LNCAP (cell line): ENCODE results near the gene TINAGL1.
A peak's percentile ranks its signal among the peaks of the same experiment; 100 is the strongest.

ENCODE experiments used
- TF ChIP-seq, protein P1 (sequence below): fragments of 450-650 bp; IDR thresholded peaks from 2 replicates; pipeline ENCODE4 v1.5.1; 2017; ENCODE audit warnings: mild to moderate bottlenecking

Gene TINAGL1

DNA sequence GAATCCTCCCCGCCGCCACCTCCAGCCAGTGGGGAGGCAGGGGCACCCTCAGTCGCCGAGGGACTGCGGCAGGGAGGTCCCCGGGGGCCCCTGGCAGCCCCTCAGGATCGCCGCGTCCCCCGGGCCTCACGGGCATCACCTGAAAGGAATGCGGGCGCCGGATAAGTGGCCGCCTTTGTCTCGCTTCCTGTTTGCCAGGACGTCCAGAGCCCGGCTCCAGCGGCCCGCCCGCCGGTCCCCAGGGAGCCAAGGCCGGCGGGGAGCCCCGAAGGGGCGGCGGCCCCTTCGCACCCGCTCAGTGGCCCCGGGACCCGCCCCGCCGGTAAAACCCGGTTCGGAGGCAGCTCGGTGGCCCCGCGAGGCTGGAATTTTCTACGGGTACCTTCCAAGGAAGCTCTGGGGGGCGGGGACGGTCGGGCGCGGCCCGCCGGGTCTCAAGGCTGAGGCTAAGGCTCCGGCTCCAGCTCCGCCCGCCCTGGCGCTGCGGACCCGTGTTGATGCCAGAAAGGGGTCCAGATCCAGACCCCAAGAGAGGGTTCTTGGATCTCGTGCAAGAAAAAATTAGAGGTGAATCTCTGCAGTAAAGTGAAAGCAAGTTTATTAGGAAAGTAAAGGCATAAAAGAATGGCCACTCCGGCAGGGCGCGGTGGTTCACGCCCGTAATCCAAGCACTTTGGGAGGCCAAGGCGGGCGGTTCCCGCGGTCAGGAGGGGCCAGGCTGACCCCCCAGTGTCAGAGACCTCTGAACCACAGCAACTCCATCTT, 12.6 kb downstream of the TINAGL1 start:
- TF ChIP-seq, protein P1, sequence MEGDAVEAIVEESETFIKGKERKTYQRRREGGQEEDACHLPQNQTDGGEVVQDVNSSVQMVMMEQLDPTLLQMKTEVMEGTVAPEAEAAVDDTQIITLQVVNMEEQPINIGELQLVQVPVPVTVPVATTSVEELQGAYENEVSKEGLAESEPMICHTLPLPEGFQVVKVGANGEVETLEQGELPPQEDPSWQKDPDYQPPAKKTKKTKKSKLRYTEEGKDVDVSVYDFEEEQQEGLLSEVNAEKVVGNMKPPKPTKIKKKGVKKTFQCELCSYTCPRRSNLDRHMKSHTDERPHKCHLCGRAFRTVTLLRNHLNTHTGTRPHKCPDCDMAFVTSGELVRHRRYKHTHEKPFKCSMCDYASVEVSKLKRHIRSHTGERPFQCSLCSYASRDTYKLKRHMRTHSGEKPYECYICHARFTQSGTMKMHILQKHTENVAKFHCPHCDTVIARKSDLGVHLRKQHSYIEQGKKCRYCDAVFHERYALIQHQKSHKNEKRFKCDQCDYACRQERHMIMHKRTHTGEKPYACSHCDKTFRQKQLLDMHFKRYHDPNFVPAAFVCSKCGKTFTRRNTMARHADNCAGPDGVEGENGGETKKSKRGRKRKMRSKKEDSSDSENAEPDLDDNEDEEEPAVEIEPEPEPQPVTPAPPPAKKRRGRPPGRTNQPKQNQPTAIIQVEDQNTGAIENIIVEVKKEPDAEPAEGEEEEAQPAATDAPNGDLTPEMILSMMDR = no peak

DNA sequence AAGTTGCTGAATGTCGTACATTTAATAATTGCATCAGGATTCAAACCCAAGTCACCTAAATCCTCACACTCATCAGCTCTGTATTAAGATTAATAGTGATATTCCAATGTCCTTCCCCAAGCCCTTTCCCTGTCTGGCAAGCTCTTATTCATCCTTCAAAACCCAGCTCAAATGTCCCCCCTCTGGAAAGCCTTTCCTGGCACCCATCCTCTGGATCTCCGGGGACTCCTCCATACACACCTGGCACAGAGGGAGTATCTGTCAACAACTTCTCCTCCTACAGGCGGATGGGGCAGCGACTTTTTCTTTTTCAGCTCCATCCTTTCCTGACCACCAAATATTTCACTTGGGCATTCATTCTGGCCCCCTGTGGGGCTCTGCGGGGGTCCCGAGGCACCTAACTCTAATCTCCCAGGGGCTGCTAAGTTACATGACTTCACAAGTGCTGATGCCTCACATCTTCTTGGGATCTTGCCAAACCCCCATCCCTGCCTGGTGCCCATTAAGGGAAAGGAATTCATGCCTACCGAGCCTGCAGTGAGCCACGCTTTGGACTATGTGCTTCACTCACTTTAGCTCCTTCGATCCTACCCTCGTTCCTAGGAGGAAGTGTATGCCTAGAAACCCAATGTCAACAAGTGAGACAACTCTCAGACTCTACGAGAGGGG, 15.2 kb downstream of the TINAGL1 start:
- TF ChIP-seq, protein P1 = no peak

DNA sequence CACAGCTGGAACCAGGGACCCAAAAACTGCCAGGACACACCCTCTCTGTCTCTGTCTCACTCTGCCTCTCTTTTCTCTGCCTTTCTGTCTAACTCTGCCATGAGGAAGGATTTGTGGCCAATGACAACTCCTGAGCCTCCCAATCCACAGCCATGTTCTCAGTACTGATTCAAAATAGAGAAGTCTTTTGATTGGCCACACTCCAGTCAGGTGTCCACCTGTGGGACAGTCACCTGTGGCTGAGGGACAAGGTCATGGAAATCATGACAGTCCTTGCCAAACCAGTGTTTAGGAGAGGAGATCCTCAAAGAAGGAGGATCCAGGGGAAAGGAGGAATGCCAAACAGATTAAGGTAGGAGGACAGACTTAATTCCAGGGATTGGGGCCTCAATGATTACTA, 15.8 kb downstream of the TINAGL1 start:
- TF ChIP-seq, protein P1 = no peak

DNA sequence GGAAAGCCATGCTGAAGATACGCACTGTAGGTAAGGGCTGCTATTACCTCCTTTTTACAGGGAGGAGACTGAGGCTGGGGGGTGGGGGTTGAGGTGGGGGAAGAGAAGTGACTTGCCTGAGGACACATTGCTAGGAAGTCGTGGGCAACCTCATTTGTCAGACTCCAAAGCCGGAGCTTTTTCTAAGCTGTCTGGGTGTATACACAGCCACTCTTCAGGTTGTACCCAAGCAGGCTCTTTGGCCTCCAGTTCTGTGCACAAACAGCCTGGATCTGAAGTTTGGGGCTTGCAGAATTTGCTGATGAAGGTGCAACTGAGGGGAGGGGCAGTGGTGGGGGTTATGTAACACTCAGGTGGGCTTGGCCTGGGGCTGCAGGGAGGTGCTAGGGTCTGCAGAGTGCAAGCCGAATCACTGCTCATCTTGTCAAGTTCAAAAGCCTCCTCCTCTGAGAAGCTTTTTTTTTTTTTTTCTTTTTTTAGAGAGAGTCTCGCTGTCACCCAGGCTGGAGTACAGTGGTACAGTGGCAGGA, 16.9 kb downstream of the TINAGL1 start:
- TF ChIP-seq, protein P1 = no peak

DNA sequence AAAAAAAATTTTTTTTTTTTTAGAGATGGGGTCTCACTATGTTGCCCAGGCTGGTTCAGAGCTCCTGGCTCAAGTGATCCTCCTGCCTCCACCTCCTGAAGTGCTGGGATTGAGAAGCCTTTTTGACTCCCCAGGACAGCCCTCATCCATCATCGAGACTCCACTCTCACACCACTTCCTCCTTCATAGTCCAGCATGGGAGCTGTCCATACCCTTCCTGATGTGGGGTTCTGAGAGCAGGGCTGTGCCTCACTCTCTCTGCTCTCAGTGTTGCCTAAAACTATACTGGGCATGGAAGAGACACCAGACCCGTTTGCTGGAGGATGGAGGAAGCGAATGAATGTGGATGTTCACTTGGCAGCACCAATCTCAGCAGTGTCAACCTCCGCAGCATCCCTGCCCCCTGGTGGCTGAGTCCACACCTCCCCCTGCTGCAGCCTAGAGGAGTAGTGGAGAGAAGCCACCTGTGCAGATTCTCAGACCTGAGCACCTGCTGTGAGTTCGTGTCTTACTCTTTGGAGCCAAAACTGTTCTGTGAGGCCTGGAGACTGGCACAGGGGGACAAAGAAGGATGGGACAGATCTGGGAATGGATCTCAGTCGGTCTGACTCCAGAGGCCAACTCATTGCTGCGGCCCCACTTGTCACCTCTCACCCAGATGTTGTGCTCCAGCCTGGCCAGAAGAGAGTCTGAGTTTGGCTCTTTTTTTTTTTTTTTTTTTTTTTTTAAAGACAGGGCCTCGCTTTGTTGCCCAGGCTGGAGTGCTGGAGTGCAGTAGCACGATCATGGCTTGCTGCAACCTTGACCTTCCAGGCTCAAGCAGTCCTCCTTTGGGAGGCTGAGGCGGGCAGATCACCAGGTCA, 17.7 kb downstream of the TINAGL1 start:
- TF ChIP-seq, protein P1 = peak; percentile 87

DNA sequence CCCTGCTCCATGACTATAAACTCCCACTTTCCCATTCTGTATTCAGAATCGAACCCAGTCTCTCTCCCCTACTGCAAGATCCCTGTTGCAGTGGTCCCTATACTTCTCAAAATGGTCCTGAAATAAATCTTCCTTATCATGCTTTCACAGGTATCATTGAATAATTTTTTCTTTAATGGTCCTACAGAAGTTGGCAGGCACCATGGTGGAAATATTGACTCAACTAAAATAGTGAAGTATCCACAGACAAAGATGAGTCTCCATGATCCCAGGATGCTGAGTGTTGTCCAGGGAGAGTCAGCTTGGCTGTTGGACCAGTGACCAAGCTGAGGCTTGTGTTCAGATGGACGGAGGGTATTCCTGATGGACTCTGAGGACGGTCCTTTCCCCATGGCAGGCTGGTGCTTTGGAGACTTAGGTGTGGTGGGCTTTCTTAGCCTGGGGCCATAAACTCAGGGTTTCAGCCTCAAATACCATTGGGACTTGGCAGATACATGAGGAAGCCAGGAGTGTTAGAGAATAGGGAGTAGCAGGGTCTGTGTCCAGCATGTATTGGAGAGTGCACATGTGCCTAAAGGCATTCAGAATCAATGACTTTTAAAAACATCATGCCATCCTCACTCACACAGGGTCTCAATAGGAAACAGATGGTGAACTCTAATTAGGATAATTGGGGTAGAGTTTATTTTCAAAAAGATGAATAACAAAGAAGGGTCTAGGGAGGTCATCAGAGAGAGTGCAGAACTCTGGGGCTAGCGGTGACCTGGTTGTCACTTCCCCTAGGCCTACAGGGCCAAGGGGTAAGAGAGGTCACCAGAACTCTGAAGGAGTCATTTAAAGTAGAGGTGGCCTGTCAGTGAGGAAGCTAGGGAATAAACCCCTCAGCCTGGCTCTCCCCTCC, 19.8 kb downstream of the TINAGL1 start:
- TF ChIP-seq, protein P1 = no peak
